GM12873 (cell line): Measurements from ENCODE around the gene SACS.

ENCODE experiments used
- CTCF ChIP-seq: IDR thresholded peaks from 2 replicates; pipeline ENCODE4 v1.5.1; 2012; ENCODE audit warnings: low read depth, mild to moderate bottlenecking, moderate library complexity, low read length, control low read depth; ENCODE audit not compliant: insufficient read depth; ENCODE audit errors: missing control alignments

The SACS gene

GRCh38 chr13:23365652-23366051 is 67.8 kb downstream of the SACS start:
- no peak for TF ChIP-seq CTCF

GRCh38 chr13:23359882-23360281 is 73.6 kb downstream of the SACS start:
- TF ChIP-seq CTCF = no peak

- TF ChIP-seq CTCF = no peak
Measured at GRCh38 chr13:23357349-23357748, 76.2 kb downstream of the SACS start.

GRCh38 chr13:23356368-23356767 is 77.1 kb downstream of the SACS start:
- TF ChIP-seq CTCF = no peak

- no peak for TF ChIP-seq CTCF
Measured at GRCh38 chr13:23354520-23354919, 79.0 kb downstream of the SACS start.

- TF ChIP-seq CTCF = no peak
Measured at GRCh38 chr13:23352161-23352560, 81.3 kb downstream of the SACS start.

- no peak for TF ChIP-seq CTCF
Measured at GRCh38 chr13:23350009-23350408, 83.5 kb downstream of the SACS start.
